ENCODE measurements around the gene POLR3G.

POLR3G gene

GRCh38 chr5:90474235-90475107 is at the start of gene POLR3G, which contains the start of gene MBLAC2:
Gene POLR3G (plus strand): TSS chr5:90474864. CDS start chr5:90485568, 10,704 bp downstream.
Gene MBLAC2 (minus strand): TSS chr5:90474771. CDS start chr5:90474292, 479 bp downstream.
- peak; percentile 85 for DNase-seq (ENCODE audit: low read depth)

DNA sequence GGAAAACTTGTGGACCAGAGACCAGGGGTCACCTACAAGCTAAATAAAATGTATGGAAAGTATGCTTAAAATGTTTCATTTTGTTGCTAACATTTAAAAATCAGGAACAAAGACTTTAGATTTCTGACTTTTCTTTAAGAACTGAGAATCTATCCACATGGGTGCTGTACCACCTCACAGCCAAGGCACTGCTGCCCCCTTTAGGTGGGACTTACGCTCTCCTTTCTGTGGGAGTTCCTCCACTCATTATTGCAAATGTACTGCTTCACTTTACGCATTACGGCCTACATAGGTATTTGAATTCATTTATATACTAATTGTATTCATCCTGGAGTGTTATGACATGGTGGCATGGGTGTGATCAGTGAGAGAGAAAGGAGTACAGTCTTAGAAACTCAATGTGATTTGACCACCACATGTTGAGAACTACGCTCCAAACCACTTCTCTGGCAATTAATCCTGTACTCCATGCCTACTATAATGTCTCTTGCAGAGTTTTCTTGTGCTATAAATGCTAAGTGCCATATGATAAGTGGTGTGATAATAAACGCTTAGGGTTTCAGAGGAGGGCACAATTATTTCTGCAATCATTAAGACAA is 40.4 kb upstream of the POLR3G start:
- DNase-seq (ENCODE audit: low read depth) = no peak

- DNase-seq (ENCODE audit: low read depth) = no peak
These were observed 37.0 kb upstream of the POLR3G start for GRCh38 chr5:90437663-90438062.

- DNase-seq (ENCODE audit: low read depth) = no peak
These were observed 36.6 kb upstream of the POLR3G start for GRCh38 chr5:90438100-90438499.

GRCh38 chr5:90440644-90441043 is 34.0 kb upstream of the POLR3G start:
- no peak for DNase-seq (ENCODE audit: low read depth)

GRCh38 chr5:90446961-90447360 is 27.7 kb upstream of the POLR3G start:
- DNase-seq (ENCODE audit: low read depth) = no peak

DNA sequence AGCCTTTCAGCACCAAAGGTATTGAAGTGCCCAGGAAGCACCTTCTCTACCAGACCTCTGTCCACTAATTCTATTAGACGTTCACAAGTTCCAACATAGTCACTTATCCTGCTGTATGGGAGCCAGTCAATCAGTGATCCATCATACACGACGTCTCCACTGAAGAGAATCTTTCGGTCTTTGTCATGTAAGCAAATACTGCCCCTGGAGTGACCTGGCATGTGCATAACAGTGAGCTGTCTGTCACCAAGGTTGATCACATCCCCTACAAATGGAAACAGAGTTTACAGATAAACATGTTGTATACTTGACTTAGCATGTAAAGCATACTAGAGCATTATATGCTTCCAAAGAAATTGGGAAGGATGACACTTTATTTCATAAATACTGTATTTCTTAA is 13.4 kb upstream of the POLR3G start:
- no peak for DNase-seq (ENCODE audit: low read depth)

DNA sequence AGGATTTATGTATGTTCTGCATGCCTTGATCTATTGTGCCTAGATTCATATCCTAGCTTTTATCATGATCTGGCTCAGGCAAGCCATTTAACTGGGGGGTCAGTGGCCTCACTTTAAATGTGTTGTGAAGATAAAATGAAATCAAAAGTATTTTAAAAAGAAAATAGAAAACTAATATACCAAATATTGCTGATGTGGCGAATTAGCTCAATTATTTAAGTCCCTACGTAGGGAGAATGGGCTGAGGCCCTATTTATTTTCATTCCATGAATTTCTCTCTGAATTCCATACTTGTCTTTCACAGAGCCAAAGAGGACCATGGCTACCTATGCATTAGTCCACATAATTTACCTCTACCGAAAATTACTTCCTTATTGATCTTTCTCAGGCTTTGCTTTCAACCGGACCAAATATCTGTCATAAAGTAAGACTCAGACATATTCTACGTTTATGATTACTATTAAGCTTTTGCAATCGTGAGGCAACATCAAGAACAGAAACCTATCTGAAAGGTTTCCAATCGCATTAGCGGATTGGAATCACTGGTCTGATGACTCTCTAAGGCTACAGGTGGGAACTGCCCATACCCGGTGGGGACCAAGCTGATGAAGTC is 1.8 kb upstream of the POLR3G start:
- no peak for DNase-seq (ENCODE audit: low read depth)

- peak; percentile 7 for DNase-seq (ENCODE audit: low read depth)
These were observed 1.0 kb upstream of the POLR3G start for GRCh38 chr5:90473396-90474234.

DNA sequence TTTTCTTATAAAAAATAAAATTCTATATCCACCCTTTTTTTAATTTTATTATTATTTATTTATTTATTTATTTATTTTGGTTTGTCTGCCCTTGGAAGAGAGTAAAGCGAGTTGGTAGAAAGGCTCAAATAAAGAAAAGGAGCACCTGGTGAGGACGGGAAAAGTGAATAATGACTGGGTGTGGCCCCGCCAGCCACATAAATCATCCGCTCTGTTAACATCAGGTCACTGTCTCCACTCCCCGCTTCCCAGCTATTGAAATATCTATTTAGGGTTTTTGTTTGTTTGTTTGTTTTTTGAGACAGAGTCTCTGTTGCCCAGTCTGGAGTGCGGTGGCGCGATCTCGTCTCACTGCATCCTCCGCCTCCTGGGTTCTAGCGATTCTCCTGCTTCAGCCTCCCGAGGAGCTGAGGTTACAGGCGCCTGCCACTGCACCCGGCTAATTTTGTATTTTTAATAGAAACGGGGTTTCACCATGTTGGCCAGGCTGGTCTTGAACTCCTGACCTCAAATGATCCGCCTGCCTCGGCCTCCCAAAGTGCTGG is 844 bp downstream of the POLR3G start:
- DNase-seq (ENCODE audit: low read depth) = no peak

- no peak for DNase-seq (ENCODE audit: low read depth)
These were observed 1.7 kb downstream of the POLR3G start for GRCh38 chr5:90476391-90476790.

GRCh38 chr5:90477073-90477472 is 2.4 kb downstream of the POLR3G start:
- DNase-seq (ENCODE audit: low read depth) = no peak

DNA sequence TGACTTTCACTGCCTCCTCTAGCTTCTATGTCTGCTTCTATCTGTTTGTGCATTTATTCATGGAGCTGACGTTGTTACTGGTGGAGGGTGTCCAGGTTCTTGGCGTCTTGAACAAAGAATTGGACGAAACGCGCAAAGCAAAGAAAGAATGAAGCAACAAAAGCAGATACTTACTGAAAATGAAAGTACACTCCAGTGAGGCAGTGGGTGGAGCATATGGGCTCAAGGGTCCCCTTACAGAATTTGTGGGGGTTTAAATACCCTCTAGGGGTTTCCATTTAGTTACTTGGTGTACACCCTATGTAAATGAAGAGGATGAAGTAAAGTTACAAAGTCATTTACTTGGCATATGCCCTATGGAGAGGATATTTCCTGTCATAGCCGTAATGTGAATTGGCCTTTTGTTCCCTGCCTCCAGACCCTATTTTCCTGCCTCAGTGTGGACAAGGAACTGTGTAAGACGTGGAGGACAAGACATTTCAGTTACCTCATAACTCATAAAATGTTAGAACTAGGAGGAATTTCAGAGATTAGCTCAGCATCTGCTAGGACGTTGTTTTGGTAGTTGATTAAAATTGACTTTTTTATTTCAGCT is 3.1 kb downstream of the POLR3G start:
- no peak for DNase-seq (ENCODE audit: low read depth)

DNA sequence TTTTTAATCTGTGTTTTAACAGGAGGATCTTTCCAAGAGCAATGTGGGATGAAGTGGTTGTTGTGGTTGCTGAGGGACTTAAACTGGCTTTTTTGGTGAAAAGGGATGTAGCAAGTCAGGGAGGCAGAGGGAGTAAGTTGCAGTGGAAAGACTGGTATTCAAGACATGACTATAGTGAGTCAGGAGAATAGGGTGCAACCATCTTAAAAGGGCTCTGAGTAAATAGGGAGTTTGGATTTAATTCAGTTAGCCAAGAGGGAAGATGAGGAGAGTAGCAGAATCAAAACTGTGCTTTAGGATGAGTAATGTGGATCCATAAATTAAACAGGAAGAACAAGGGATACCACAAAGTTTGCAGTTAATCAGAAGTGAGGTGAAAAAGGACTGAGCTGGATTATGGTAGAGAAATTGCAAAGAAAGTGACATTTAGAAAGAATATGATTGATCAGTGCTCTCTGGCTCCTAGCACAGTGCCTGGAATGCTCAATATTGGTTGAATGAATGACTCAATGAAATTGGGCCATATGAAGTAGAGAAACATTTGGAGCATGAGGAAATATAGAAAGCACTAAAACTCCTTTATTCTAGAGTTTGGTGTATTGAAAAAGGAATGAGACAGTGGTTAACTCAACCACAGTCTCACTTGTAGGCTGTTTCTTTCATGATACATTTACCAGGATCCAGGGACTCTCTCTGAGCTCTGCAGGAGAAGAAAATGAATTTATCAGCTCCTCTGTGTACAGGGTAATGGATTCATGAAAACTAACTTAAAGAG is 5.1 kb downstream of the POLR3G start:
- no peak for DNase-seq (ENCODE audit: low read depth)

DNA sequence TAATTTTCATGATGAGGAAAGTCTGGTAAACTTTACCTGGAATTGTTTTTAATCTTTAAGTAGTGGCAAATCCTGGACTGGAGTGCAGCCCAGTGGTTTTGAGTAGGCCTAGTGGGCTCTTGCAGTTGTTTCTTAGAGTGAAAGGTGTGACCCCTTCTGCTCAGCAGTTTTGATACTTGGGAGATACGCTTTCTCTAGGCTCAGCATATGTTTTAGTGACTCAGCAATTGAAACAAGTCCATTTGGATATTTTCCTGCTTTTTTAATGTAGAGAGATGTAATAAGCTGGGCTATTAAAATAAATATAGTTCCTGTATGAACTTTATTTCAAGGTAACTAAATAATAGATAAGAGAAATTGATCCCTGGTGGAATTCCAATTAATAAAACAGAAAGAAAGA is 6.0 kb downstream of the POLR3G start:
- no peak for DNase-seq (ENCODE audit: low read depth)

- DNase-seq (ENCODE audit: low read depth) = no peak
These were observed 8.5 kb downstream of the POLR3G start for GRCh38 chr5:90483206-90483605.

DNA sequence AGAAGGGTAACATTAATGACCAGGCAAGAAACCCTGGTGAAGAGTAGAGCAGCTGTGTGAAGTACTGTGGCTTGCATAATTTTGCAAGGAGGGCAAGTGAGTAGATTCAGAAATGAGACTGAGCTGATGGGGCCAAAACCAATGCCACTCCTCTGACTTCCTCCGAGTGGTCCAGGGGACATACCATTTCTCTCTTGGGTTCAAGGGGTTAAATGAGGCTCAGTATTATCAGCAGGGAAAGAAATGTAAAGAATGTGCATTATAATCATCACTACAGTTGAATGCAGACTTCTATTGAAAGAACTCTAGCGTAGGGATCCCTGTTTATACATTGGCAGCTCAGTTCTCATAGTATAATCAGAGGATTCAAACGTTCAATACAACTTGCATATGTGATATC is 9.9 kb downstream of the POLR3G start:
- DNase-seq (ENCODE audit: low read depth) = no peak

DNA sequence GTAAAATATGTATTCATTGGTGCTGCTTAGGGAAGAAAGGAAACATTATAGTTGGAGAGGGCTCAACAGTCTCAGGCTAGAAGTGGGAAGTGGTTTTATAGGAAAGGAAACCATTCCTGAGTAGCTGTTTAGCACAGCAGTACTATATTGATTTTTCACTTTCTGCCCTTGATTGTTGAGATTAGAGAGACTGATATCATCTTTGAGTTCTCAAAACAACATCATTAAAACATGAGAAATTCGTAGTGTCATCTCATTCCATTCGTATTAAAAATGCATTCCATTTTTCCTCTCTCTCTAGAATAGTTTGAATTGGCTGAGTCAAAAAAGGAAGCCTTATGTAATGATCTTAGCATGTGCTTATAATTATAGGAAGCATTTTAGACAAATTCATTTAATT is 14.1 kb downstream of the POLR3G start:
- DNase-seq (ENCODE audit: low read depth) = no peak

- no peak for DNase-seq (ENCODE audit: low read depth)
These were observed 19.4 kb downstream of the POLR3G start for GRCh38 chr5:90494043-90494442.

- no peak for DNase-seq (ENCODE audit: low read depth)
These were observed 20.5 kb downstream of the POLR3G start for GRCh38 chr5:90495146-90495545.

DNA sequence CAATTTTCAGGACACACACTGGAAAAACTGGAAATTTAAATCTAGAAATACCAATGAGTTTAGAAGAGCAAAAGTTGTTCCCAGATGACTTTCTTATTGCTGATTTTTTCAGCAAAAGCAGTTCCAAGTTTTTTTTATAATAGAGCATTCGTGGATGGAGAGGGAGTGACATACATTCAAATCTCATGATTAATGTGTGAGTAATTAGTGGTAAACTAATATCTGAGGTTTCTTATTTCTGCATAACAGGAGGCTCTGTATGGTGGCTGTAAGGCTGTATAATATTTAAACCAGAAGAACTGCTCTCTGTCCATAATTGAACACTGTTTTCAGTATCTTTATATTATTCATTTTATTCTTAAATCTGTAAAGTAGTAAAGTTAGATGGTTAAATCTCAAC is 28.9 kb downstream of the POLR3G start:
- DNase-seq (ENCODE audit: low read depth) = no peak
